Measurements from ENCODE around the gene NEMP2.

- TF ChIP-seq CTCF (IDR thresholded peaks at IDR 0.05; ENCODE audit: poor library complexity) (no peak), EZH2 (IDR thresholded peaks at IDR 0.05; ENCODE audit: borderline replicate concordance) (no peak)
These were observed 56.7 kb downstream of the NEMP2 start for GRCh38 chr2:190477661-190478454.
